HepG2 (cell line): ENCODE measurements around the gene ZKSCAN1. TPM values are rescaled to one million over a fixed set of nuclear protein-coding genes. Genes with fewer than 3 reads are reported as not detected.

Experiments
- ATAC-seq: fragments of 200-7000 bp; cut with Tn5 transposase; 3 replicates; pipeline ENCODE4 v1.9.1; 2020; ENCODE audit warnings: mild to moderate bottlenecking, moderate library complexity
- BruUV-seq: library from RNA; stranded (reverse); fragments of 400-500 nt; replicated peaks from 2 replicates; lab custom pipeline; 2021; lab: Mats Ljungman, UMichigan
- CTCF ChIA-PET: fragments of 300-600 bp; formaldehyde crosslinking; extraction: SDS; loops from one replicate; lab custom pipeline; 2021; ENCODE audit warnings: low total read pairs, inconsistent platforms, low intra/inter-chr PET ratio; lab: Yijun Ruan, JAX
- POLR2A ChIA-PET: fragments of 350-600 bp; sonication (Branson Sonifier 250); formaldehyde crosslinking; loops from one replicate; lab custom pipeline; 2020; ENCODE audit warnings: antibody characterized with exemption, inconsistent platforms; lab: Yijun Ruan, JAX
- DNase-seq: peaks from one replicate; pipeline ENCODE4 v3.0.0-alpha.2; 2015; ENCODE audit warnings: low spot score
- FAIRE-seq: peaks from 3 replicates; lab custom pipeline; 2011; peaks lifted over from hg19 to GRCh38; lab: Jason Lieb, UNC
- H2AFZ ChIP-seq: one replicate; pipeline ENCODE4 v1.6.1; 2011; ENCODE audit warnings: low read length, inconsistent platforms
- H3K27ac ChIP-seq: fragments of 300-600 bp; 3 replicates; pipeline ENCODE4 v1.8.0; 2011; ENCODE audit warnings: mixed run types, mild to moderate bottlenecking, mixed read lengths, low read length, inconsistent platforms; ENCODE audit not compliant: insufficient read depth; ENCODE audit errors: extremely low read length
- H3K27me3 ChIP-seq, 2 experiments: fragments of 200-600 bp in 1 of 2; 2 replicates in 1 of 2; 3 replicates in 1 of 2; pipeline versions ENCODE4 v1.6.0 to v1.8.0; 2011; ENCODE audit warnings: low read length in 2 of 2, mild to moderate bottlenecking in 2 of 2, moderate library complexity in 2 of 2, inconsistent platforms in 1 of 2; ENCODE audit not compliant: insufficient read depth in 2 of 2, control insufficient read depth in 1 of 2
- H3K36me3 ChIP-seq, 2 experiments: fragments of 200-600 bp in 1 of 2; replicated peaks in 1 of 2; 2 replicates in 1 of 2; 3 replicates in 1 of 2; pipeline versions ENCODE4 v1.5.1 to v1.8.0; 2011; ENCODE audit warnings: low read length in 2 of 2, inconsistent platforms in 1 of 2; ENCODE audit not compliant: insufficient read depth in 2 of 2, control insufficient read depth in 1 of 2
- H3K4me1 ChIP-seq: 2 replicates; pipeline ENCODE4 v1.5.1; 2012; ENCODE audit warnings: low read length, inconsistent platforms; ENCODE audit not compliant: insufficient read depth
- H3K4me2 ChIP-seq: 2 replicates; pipeline ENCODE4 v1.6.0; 2011; ENCODE audit warnings: low read depth, low read length, inconsistent platforms
- H3K4me3 ChIP-seq, 3 experiments: fragments of 200-600 bp in 1 of 3; sonication (generic), shearing (Covaris generic) in 1 of 3; replicated peaks in 1 of 3; 2 replicates each; pipeline ENCODE4 v1.5.1; 2011 to 2016; ENCODE audit warnings: low read length in 3 of 3, inconsistent platforms in 2 of 3, low read depth in 2 of 3, mild to moderate bottlenecking in 2 of 3, control low read depth in 1 of 3, mixed read lengths in 1 of 3; ENCODE audit not compliant: insufficient read depth in 1 of 3
- H3K79me2 ChIP-seq: one replicate; pipeline ENCODE4 v1.6.1; 2011; ENCODE audit warnings: low read length, inconsistent platforms; ENCODE audit not compliant: insufficient read depth
- H3K9ac ChIP-seq: 2 replicates; pipeline ENCODE4 v1.6.0; 2011; ENCODE audit warnings: mild to moderate bottlenecking, low read depth, low read length, inconsistent platforms; ENCODE audit not compliant: insufficient read depth
- H3K9me3 ChIP-seq: 2 replicates; pipeline ENCODE4 v1.5.1; 2012; ENCODE audit warnings: mild to moderate bottlenecking, low read length
- H4K20me1 ChIP-seq: 2 replicates; pipeline ENCODE4 v1.6.0; 2011; ENCODE audit warnings: inconsistent platforms, mild to moderate bottlenecking, low read length, moderate library complexity; ENCODE audit not compliant: insufficient read depth
- HNF4A ChIP-seq: sonication (generic); formaldehyde crosslinking; IDR thresholded peaks from 2 replicates; pipeline ENCODE4 v1.4.0; 2020; ENCODE audit warnings: missing genetic modification reagents
- KDM5B ChIP-seq: sonication (generic); formaldehyde crosslinking; IDR thresholded peaks from 2 replicates; pipeline ENCODE4 v1.4.0; 2020; ENCODE audit warnings: missing genetic modification reagents, mild to moderate bottlenecking, borderline replicate concordance
- RBFOX2 ChIP-seq: fragments of 200-400 bp; formaldehyde crosslinking; IDR thresholded peaks from 2 replicates; pipeline ENCODE4 v1.6.1; 2017; ENCODE audit warnings: low read depth, mild to moderate bottlenecking, low read length
- ZFP36 ChIP-seq: fragments of 150-350 bp; IDR thresholded peaks from 2 replicates; pipeline ENCODE4 v1.6.1; 2018; ENCODE audit warnings: borderline replicate concordance, low read length, low read depth; ENCODE audit not compliant: partially characterized antibody
- ZNF124 ChIP-seq: sonication (generic); formaldehyde crosslinking; IDR thresholded peaks from 2 replicates; pipeline ENCODE4 v1.4.0; 2020; ENCODE audit warnings: missing genetic modification reagents
- ZNF24 ChIP-seq: fragments of 450-650 bp; IDR thresholded peaks from 2 replicates; pipeline ENCODE4 v1.6.1; 2017; ENCODE audit warnings: antibody characterized with exemption, mild to moderate bottlenecking
- ZNF33A ChIP-seq: sonication (generic); formaldehyde crosslinking; IDR thresholded peaks from 2 replicates; pipeline ENCODE4 v1.5.1; 2020; ENCODE audit warnings: missing genetic modification reagents, mild to moderate bottlenecking, moderate library complexity, borderline replicate concordance
- ZNF468 ChIP-seq: sonication (generic); formaldehyde crosslinking; IDR thresholded peaks from 2 replicates; pipeline ENCODE4 v1.8.0; 2022; ENCODE audit warnings: mild to moderate bottlenecking, moderate library complexity, missing genetic modification reagents
- WGBS: methylation state at CpG from one replicate; pipeline ENCODE4 v1.1.6; 2017; ENCODE audit warnings: low lambda C conversion rate; 5-methylcytosine and 5-hydroxymethylcytosine counted together
- in situ Hi-C: cut with HindIII; loops from 2 replicates; pipeline ENCODE4 v1.10.0; 2017; ENCODE audit warnings: low pct_unique_long_range_greater_than_20kb; ENCODE audit not compliant: extremely low pct_ligation_motif_present
- intact Hi-C: fragments of 100-400 bp; cut with micrococcal nuclease; formaldehyde crosslinking; loops from one replicate; pipeline ENCODE4 v1.10.0; 2022; ENCODE audit not compliant: unreplicated experiment
- polyA plus RNA-seq, 8 experiments: library from polyadenylated mRNA; depleted of rRNA in 3 of 8; stranded (reverse) in 7 of 8; unstranded in 1 of 8; fragments of >200 nt; fragmentation: Illumina TruSeq in 4 of 8; extraction: Trizol in 4 of 8; gene quantifications; 2 replicates each; pipeline versions ENCODE4 v1.2.1 to v1.2.3, GENCODE V29; 2011 to 2016; ENCODE audit warnings: low read depth in 4 of 8, missing spikeins in 1 of 8, mixed read lengths in 1 of 8; ENCODE audit not compliant: insufficient read depth in 1 of 8
- total RNA-seq, 5 experiments: library from RNA; depleted of rRNA; stranded (reverse); fragments of >200 nt; fragmentation: Illumina TruSeq; extraction: Trizol; gene quantifications; 2 replicates each; pipeline ENCODE4 v1.2.3, GENCODE V29; 2016; ENCODE audit warnings: low read depth in 1 of 5
- TF ChIP-seq, protein P1 (sequence below): sonication (generic); formaldehyde crosslinking; IDR thresholded peaks from 2 replicates; pipeline ENCODE4 v1.5.0; 2020; ENCODE audit warnings: missing genetic modification reagents
- TF ChIP-seq, protein P2 (sequence below): sonication (generic); formaldehyde crosslinking; IDR thresholded peaks from 2 replicates; pipeline ENCODE4 v1.4.0; 2020; ENCODE audit warnings: missing genetic modification reagents
- TF ChIP-seq, protein P3 (sequence below): sonication (generic); formaldehyde crosslinking; IDR thresholded peaks from 2 replicates; pipeline ENCODE4 v1.5.1; 2020; ENCODE audit warnings: mild to moderate bottlenecking, missing genetic modification reagents, borderline replicate concordance
- TF ChIP-seq, protein P4 (sequence below): sonication (generic); formaldehyde crosslinking; IDR thresholded peaks from 2 replicates; pipeline ENCODE4 v1.8.1; 2023; ENCODE audit warnings: mild to moderate bottlenecking, inconsistent platforms, moderate library complexity, missing genetic modification reagents, borderline replicate concordance

The ZKSCAN1 gene
- total and polyA plus RNA-seq, 2 of the 13 experiments (the other 11 are each of a cell fraction or from before 2014, with no cell fraction given) = 46.4 to 60.6 TPM

DNA sequence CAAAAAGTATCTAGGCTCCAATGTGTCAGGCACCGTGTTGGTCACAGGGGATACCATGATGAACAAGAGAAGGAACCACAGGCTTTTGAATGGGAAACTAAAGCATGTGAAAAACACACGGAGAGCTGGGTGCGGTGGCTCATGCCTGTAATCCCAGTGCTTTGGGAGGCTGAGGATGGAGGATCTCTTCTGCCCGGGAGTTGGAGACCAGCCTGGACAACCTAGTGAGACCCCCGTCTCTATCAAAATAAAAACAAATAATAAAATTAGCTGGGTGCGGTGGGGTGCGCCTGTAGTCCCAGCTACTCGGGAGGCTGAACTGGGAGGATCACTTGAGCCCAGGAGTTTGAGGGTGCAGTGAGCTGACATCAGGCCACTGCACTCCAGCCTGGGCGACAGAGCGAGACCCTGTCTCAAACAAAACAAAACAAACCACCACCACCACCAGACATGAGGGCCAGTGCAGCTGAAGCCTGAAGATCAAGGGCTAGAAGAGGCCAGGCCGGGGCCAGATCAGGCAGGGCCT is 72.8 kb downstream of the ZKSCAN1 start:
- CTCF ChIA-PET = no interaction called here
- TSS peak; percentile 45 for BruUV-seq
- POLR2A ChIA-PET = interaction anchor here (1.0 to 2.7 kb wide), 3 partner anchors 13 to 61 kb away, joined by 3 to 29 read pairs (median 4); partner anchors contain the start of genes AP4M1, LAMTOR4, MBLAC1 and MCM7
- no peak for TF ChIP-seq ZNF468
- 0 out of 2 replicates have a peak, but pooled peaks have one; percentile 6 for TF ChIP-seq ZNF124 (CRISPR knock-in tag)
- TF ChIP-seq, protein P1, sequence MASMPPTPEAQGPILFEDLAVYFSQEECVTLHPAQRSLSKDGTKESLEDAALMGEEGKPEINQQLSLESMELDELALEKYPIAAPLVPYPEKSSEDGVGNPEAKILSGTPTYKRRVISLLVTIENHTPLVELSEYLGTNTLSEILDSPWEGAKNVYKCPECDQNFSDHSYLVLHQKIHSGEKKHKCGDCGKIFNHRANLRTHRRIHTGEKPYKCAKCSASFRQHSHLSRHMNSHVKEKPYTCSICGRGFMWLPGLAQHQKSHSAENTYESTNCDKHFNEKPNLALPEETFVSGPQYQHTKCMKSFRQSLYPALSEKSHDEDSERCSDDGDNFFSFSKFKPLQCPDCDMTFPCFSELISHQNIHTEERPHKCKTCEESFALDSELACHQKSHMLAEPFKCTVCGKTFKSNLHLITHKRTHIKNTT = no peak
- TF ChIP-seq, protein P2, sequence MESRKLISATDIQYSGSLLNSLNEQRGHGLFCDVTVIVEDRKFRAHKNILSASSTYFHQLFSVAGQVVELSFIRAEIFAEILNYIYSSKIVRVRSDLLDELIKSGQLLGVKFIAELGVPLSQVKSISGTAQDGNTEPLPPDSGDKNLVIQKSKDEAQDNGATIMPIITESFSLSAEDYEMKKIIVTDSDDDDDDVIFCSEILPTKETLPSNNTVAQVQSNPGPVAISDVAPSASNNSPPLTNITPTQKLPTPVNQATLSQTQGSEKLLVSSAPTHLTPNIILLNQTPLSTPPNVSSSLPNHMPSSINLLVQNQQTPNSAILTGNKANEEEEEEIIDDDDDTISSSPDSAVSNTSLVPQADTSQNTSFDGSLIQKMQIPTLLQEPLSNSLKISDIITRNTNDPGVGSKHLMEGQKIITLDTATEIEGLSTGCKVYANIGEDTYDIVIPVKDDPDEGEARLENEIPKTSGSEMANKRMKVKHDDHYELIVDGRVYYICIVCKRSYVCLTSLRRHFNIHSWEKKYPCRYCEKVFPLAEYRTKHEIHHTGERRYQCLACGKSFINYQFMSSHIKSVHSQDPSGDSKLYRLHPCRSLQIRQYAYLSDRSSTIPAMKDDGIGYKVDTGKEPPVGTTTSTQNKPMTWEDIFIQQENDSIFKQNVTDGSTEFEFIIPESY = no peak
- TF ChIP-seq, protein P3, sequence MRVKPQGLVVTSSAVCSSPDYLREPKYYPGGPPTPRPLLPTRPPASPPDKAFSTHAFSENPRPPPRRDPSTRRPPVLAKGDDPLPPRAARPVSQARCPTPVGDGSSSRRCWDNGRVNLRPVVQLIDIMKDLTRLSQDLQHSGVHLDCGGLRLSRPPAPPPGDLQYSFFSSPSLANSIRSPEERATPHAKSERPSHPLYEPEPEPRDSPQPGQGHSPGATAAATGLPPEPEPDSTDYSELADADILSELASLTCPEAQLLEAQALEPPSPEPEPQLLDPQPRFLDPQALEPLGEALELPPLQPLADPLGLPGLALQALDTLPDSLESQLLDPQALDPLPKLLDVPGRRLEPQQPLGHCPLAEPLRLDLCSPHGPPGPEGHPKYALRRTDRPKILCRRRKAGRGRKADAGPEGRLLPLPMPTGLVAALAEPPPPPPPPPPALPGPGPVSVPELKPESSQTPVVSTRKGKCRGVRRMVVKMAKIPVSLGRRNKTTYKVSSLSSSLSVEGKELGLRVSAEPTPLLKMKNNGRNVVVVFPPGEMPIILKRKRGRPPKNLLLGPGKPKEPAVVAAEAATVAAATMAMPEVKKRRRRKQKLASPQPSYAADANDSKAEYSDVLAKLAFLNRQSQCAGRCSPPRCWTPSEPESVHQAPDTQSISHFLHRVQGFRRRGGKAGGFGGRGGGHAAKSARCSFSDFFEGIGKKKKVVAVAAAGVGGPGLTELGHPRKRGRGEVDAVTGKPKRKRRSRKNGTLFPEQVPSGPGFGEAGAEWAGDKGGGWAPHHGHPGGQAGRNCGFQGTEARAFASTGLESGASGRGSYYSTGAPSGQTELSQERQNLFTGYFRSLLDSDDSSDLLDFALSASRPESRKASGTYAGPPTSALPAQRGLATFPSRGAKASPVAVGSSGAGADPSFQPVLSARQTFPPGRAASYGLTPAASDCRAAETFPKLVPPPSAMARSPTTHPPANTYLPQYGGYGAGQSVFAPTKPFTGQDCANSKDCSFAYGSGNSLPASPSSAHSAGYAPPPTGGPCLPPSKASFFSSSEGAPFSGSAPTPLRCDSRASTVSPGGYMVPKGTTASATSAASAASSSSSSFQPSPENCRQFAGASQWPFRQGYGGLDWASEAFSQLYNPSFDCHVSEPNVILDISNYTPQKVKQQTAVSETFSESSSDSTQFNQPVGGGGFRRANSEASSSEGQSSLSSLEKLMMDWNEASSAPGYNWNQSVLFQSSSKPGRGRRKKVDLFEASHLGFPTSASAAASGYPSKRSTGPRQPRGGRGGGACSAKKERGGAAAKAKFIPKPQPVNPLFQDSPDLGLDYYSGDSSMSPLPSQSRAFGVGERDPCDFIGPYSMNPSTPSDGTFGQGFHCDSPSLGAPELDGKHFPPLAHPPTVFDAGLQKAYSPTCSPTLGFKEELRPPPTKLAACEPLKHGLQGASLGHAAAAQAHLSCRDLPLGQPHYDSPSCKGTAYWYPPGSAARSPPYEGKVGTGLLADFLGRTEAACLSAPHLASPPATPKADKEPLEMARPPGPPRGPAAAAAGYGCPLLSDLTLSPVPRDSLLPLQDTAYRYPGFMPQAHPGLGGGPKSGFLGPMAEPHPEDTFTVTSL (CRISPR knock-in tag) = 0 out of 2 replicates have a peak, but pooled peaks have one; percentile 36
- TF ChIP-seq ZNF24 = no peak
- TF ChIP-seq ZFP36 = no peak
- no peak for TF ChIP-seq RBFOX2
- TF ChIP-seq, protein P4, sequence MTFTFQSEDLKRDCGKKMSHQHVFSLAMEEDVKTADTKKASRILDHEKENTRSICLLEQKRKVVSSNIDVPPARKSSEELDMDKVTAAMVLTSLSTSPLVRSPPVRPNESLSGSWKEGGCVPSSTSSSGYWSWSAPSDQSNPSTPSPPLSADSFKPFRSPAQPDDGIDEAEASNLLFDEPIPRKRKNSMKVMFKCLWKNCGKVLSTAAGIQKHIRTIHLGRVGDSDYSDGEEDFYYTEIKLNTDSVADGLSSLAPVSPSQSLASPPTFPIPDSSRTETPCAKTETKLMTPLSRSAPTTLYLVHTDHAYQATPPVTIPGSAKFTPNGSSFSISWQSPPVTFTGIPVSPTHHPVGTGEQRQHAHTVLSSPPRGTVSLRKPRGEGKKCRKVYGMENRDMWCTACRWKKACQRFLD (CRISPR knock-in tag) = no peak
- no peak for TF ChIP-seq HNF4A (CRISPR knock-in tag)
- no peak for TF ChIP-seq KDM5B
- TF ChIP-seq ZNF33A (CRISPR knock-in tag) = 0 out of 2 replicates have a peak, but pooled peaks have one; percentile 55

More for the DNA sequence above, 72.8 kb downstream of the ZKSCAN1 start:
- in situ Hi-C loops (no loop called here), intact Hi-C loops (no loop called here)
- Histone ChIP-seq H4K20me1 (no peaks in the 10 kb centered on the region), H3K36me3 (peaks cover 18 to 30% of the 10 kb centered on the region in 2 experiments), H3K9ac (peak overlapping the region; percentile 96), H3K9me3 (no peaks in the 10 kb centered on the region), H3K4me2 (peak overlapping the region; percentile 87), H2AFZ (peak overlapping the region; percentile 20), H3K27ac (peak overlapping the region; percentile 74), H3K4me1 (peaks cover 29% of the 10 kb centered on the region), H3K27me3 (no peaks in the 10 kb centered on the region; a peak in 1 of 5 replicates), H3K79me2 (peaks cover 10% of the 10 kb centered on the region), H3K4me3 (peak overlapping the region; percentile 83 to 97 (median 84))
- no peak for DNase-seq
- FAIRE-seq = no peak
- 78% methylated on average over 11 of the region's 11 CpGs for WGBS
- 0 out of 3 replicates have a peak, but pooled peaks have one; percentile 1 for ATAC-seq
